ENCODE measurements around the gene CXCR4. TPM values are rescaled to one million over a fixed set of nuclear protein-coding genes. Genes with fewer than 3 reads are reported as not detected.

Gene CXCR4
- total RNA-seq, 1 donor from 2014 or later = 0.88 TPM

- DNase-seq (ENCODE audit: low read depth) = no peak
- Histone ChIP-seq H3K36me3 (ENCODE audit: control insufficient read depth, insufficient read depth, low read length) (no peaks in the 10 kb centered on the region), H3K27me3 (ENCODE audit: control insufficient read depth, insufficient read depth, low read length) (no peaks in the 10 kb centered on the region), H3K4me3 (ENCODE audit: low read depth, low read length) (no peak overlapping the region)
- no peak for TF ChIP-seq CTCF (IDR thresholded peaks at IDR 0.05; ENCODE audit: insufficient read depth, low read length, poor library complexity, severe bottlenecking)
Observed at GRCh38 chr2:136139631-136140030, 21.7 kb upstream of the CXCR4 start.

- H3K36me3 ChIP-seq (ENCODE audit: control insufficient read depth, insufficient read depth, low read length) = no peaks in the 10 kb centered on the region
- no peak for TF ChIP-seq CTCF (IDR thresholded peaks at IDR 0.05; ENCODE audit: insufficient read depth, low read length, poor library complexity, severe bottlenecking)
- no peak overlapping the region for H3K4me3 ChIP-seq (ENCODE audit: low read depth, low read length)
- DNase-seq (ENCODE audit: low read depth) = no peak
- no peaks in the 10 kb centered on the region for H3K27me3 ChIP-seq (ENCODE audit: control insufficient read depth, insufficient read depth, low read length)
Observed at GRCh38 chr2:136137982-136138381, 20.0 kb upstream of the CXCR4 start.

- no peak for TF ChIP-seq CTCF (IDR thresholded peaks at IDR 0.05; ENCODE audit: insufficient read depth, low read length, poor library complexity, severe bottlenecking)
- no peak for DNase-seq (ENCODE audit: low read depth)
- Histone ChIP-seq H3K4me3 (ENCODE audit: low read depth, low read length) (no peak overlapping the region), H3K36me3 (ENCODE audit: control insufficient read depth, insufficient read depth, low read length) (no peaks in the 10 kb centered on the region), H3K27me3 (ENCODE audit: control insufficient read depth, insufficient read depth, low read length) (no peaks in the 10 kb centered on the region)
Observed at GRCh38 chr2:136136931-136137330, 19.0 kb upstream of the CXCR4 start.

GRCh38 chr2:136135921-136136906 lies 18.3 kb upstream of the CXCR4 start:
- TF ChIP-seq CTCF (IDR thresholded peaks at IDR 0.05; ENCODE audit: insufficient read depth, low read length, poor library complexity, severe bottlenecking) = no peak
- DNase-seq (ENCODE audit: low read depth) = no peak
- Histone ChIP-seq H3K27me3 (ENCODE audit: control insufficient read depth, insufficient read depth, low read length) (no peaks in the 10 kb centered on the region), H3K36me3 (ENCODE audit: control insufficient read depth, insufficient read depth, low read length) (no peaks in the 10 kb centered on the region), H3K4me3 (ENCODE audit: low read depth, low read length) (no peak overlapping the region)

GRCh38 chr2:136135462-136135861 lies 17.5 kb upstream of the CXCR4 start:
- TF ChIP-seq CTCF (IDR thresholded peaks at IDR 0.05; ENCODE audit: insufficient read depth, low read length, poor library complexity, severe bottlenecking) = no peak
- H3K4me3 ChIP-seq (ENCODE audit: low read depth, low read length) = no peak overlapping the region
- no peak for DNase-seq (ENCODE audit: low read depth)
- no peaks in the 10 kb centered on the region for H3K27me3 ChIP-seq (ENCODE audit: control insufficient read depth, insufficient read depth, low read length)
- no peaks in the 10 kb centered on the region for H3K36me3 ChIP-seq (ENCODE audit: control insufficient read depth, insufficient read depth, low read length)
